ENCODE results near the gene FLT4. TPM values are rescaled to one million over a fixed set of nuclear protein-coding genes. Genes with fewer than 3 reads are reported as not detected.

Gene FLT4
- total RNA-seq, 1 donor from 2014 or later = 1.1 TPM

DNA sequence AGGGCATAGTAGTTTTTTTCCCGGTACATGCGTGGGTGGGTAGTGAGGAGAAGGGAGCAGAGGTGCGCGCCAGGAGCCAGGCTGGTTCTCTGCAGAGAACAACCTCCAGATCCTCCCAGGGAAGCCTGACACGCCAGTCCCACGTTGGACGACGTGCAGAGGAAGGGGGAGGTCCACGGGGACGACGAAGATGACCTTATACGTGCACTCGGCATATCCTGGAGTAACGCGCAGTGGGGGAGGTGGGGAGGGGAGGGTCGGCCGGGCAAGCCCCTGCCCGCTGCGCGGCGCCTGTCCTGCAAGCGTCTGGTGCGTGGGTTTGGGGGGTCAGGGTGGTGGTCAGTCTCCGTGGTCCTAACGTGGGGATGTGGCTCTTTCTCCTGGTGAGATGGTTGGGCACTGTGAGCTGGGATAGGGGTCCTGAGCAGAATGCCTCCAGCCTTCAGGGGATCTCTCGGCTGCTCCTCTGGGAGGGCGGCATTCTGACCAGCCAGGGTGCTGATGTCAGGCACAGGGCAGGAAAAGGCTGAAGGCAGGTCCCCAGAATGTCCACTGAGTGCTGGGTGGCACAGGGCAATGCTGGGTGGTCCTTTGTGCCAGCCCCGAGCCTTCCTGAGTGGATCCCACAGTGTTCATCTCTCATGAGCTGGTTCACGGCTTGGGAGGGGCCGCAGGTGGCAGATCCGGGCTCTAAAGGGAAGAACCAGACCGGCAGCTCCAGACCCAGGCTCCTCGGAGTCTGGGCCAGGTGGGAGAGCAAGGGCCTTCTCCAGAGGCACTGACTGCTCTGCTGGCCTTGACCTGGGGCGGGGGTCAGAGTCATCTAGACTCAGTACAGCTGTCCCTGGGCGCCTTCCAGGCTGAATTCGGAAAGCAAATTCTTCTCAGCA is 47.6 kb downstream of the FLT4 start:
- no peak overlapping the region for H3K4me3 Mint-ChIP-seq (ENCODE audit: low read depth)
- no peak for DNase-seq (ENCODE audit: low spot score)
- no peak overlapping the region for H3K27ac Mint-ChIP-seq
- intact Hi-C loops (cut with micrococcal nuclease) = loop anchor here (10.0 kb wide), 2 partner anchors 77 to 107 kb away; partner anchors contain the start of gene CNOT6
- no peaks in the 10 kb centered on the region for H3K27me3 Mint-ChIP-seq (ENCODE audit: low read depth)
- no peaks in the 10 kb centered on the region for H3K4me1 Mint-ChIP-seq (ENCODE audit: low read depth)
- no peaks in the 10 kb centered on the region for H3K9me3 Mint-ChIP-seq
- H3K36me3 Mint-ChIP-seq (ENCODE audit: low read depth) = no peaks in the 10 kb centered on the region

DNA sequence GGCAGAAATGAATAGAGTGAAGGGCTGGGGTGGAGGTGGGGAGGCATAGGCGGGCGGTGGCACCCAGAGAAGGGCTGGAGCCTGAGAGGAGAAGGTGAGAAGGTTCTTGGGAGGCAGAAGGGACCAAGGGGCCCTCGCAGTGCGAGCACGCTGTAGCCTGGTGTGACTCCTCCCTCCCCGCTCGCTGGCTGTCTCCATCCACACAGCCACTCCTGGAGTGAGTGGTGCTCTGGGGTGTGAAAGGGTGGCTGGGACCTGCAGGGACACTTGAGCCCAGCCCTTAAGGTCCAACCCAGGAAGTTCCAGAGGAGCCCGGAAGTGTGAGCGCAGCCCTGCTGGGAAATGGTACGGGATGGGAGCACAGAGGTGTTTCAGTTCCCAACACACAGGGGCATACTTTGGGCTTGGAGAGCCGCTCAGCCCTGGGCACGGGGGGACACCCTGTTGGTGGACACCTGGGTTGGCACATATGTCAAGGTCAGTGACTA is 48.8 kb downstream of the FLT4 start:
- Mint-ChIP-seq H3K4me1 (ENCODE audit: low read depth) (no peaks in the 10 kb centered on the region), H3K9me3 (no peaks in the 10 kb centered on the region), H3K27me3 (ENCODE audit: low read depth) (no peaks in the 10 kb centered on the region), H3K4me3 (ENCODE audit: low read depth) (no peak overlapping the region), H3K36me3 (ENCODE audit: low read depth) (no peaks in the 10 kb centered on the region), H3K27ac (no peak overlapping the region)
- intact Hi-C loops (cut with micrococcal nuclease) = loop anchor here (10.0 kb wide), 2 partner anchors 76 to 106 kb away; partner anchors contain the start of gene CNOT6
- DNase-seq (ENCODE audit: low spot score) = no peak

DNA sequence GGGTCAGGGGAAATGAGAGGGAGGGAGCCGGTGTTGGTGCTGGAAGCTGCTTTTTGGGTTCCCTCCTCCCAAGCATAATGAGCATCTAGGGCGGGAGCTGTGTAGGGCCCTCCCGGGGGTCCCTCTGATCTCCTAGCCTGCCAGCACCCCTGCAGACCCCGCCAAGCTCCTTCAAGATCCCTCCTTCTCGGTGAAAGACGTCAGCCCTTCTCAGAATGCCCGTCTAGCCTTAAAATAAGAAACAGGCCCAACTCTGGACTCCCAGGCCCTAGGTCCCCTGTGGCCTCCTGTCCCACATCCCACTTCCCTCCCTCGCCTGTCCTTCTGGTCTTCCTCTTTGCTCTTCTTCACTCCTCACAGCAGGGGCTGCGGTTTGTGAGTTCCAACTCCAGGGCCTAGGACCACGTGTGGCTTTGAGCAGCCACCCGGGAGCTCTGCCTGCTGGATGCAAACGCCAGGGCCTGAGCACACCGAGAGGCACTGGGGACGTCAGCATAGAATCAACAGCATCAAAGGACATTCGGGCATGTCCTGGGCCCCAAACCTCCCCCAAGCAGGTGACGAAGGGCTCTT is 49.3 kb downstream of the FLT4 start:
- no peaks in the 10 kb centered on the region for H3K27me3 Mint-ChIP-seq (ENCODE audit: low read depth)
- no peaks in the 10 kb centered on the region for H3K9me3 Mint-ChIP-seq
- no peaks in the 10 kb centered on the region for H3K36me3 Mint-ChIP-seq (ENCODE audit: low read depth)
- DNase-seq (ENCODE audit: low spot score) = no peak
- intact Hi-C loops (cut with micrococcal nuclease) = loop anchor here (10.0 kb wide), 2 partner anchors 75 to 105 kb away; partner anchors contain the start of gene CNOT6
- H3K4me3 Mint-ChIP-seq (ENCODE audit: low read depth) = no peak overlapping the region
- H3K27ac Mint-ChIP-seq = no peak overlapping the region
- H3K4me1 Mint-ChIP-seq (ENCODE audit: low read depth) = no peaks in the 10 kb centered on the region

DNA sequence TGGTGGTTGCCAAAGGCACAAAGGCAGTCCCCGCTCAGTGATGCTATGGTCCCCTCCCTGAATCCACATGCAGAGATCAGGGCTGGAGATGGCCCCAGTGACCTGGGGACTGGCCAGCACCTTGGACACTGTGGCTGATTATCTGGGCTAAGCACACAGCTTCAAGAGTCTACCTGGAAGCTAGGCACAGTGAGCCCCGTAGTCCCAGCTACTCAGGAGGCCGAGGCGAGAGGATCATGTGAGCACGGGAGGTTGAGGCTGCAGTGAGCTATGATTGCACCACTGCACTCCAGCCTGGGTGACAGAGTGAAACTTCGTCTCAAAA is 49.8 kb downstream of the FLT4 start:
- H3K9me3 Mint-ChIP-seq = no peaks in the 10 kb centered on the region
- intact Hi-C loops (cut with micrococcal nuclease) = no loop called here
- no peak overlapping the region for H3K27ac Mint-ChIP-seq
- H3K36me3 Mint-ChIP-seq (ENCODE audit: low read depth) = no peaks in the 10 kb centered on the region
- H3K4me3 Mint-ChIP-seq (ENCODE audit: low read depth) = no peak overlapping the region
- H3K27me3 Mint-ChIP-seq (ENCODE audit: low read depth) = no peaks in the 10 kb centered on the region
- no peaks in the 10 kb centered on the region for H3K4me1 Mint-ChIP-seq (ENCODE audit: low read depth)
- no peak for DNase-seq (ENCODE audit: low spot score)

DNA sequence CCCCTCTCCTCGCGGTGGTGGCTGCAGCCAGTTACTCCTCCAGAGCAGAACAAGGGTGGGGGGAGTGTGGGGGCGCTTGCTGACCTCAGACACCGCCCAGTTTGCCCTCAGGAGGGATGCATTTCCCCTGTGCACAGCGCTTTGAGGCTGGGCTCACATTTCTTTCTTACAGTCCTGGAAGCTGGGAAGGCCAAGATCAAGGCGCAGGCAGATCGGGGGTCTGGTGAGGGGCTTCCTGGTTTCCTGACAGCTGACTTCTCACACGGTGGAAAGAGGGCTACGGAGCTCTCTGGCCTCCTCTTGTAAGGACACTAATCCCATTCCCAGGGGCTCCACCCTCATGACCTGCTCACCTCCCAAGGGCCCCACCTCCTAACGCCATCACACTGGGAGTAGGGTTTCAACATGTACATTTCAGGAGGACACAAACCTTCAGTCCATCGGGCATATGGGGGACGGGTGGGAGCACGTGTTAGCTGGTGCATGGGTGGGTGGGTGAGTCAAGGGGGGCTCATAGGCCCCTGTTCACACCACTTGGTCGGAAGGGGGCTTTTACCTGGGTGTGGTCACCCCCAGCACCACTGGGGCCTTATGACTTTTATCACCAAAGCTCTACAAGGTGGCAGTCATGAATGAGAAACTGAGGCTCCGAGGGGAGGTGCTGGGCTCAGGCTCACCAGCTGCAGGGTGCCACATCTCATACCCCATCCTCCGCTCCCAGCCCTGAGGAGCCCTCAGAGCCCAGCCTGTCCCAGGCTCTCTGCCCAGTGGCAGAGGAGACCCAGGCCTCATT is 50.4 kb downstream of the FLT4 start:
- Mint-ChIP-seq H3K36me3 (ENCODE audit: low read depth) (no peaks in the 10 kb centered on the region), H3K27me3 (ENCODE audit: low read depth) (no peaks in the 10 kb centered on the region), H3K4me1 (ENCODE audit: low read depth) (no peaks in the 10 kb centered on the region), H3K4me3 (ENCODE audit: low read depth) (no peak overlapping the region), H3K9me3 (no peaks in the 10 kb centered on the region), H3K27ac (no peak overlapping the region)
- no peak for DNase-seq (ENCODE audit: low spot score)
- intact Hi-C loops (cut with micrococcal nuclease) = no loop called here

DNA sequence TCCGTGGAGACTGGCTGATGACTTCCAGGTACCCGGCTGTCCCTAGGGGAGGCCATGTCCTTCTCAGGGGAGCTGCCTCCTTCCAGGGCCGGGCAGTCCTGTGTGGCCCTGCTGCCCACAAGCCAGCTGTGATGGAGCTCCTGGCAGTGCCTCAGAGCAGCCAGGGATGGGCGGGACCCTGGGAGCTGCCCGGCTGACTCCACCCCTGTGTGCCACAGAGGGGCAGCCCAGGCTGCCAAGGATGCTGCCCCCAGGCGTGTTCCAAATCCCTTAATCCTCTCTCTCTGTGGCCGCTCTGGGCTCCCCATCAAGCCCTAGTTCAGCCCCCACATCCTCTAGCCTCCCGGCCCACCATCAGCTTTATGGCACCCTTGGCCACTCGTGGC is 51.1 kb downstream of the FLT4 start:
- Mint-ChIP-seq H3K27ac (no peak overlapping the region), H3K4me3 (ENCODE audit: low read depth) (no peak overlapping the region), H3K9me3 (no peaks in the 10 kb centered on the region), H3K4me1 (ENCODE audit: low read depth) (no peaks in the 10 kb centered on the region), H3K27me3 (ENCODE audit: low read depth) (peaks cover 4% of the 10 kb centered on the region), H3K36me3 (ENCODE audit: low read depth) (no peaks in the 10 kb centered on the region)
- DNase-seq (ENCODE audit: low spot score) = no peak
- intact Hi-C loops (cut with micrococcal nuclease) = no loop called here

DNA sequence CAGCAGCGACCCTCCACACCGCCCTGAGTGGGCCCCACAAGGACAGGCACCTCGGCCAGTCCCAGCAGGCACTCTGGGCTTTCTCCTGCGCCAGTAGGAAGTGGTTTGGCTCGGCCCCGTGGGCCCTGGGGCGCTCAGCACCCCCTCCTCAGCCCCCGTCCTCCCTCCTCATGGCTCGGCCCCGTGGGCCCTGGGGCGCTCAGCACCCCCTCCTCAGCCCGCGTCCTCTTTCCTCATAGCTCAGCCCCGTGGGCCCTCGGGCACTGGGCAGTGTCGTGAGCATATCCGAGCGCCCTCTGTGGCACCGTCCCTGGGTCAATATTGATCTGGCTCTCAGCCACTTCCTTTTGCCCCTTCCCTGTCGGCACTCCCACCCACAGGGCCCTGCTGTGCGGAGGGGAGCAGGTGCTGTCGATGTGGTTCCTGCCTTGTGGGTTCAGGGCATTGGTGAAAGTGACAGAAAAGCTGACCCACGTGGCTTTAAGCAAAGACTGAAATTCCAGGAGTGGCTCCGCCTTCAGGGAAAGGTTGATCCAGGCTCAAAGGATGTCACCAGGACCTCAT is 52.6 kb downstream of the FLT4 start:
- no peak for DNase-seq (ENCODE audit: low spot score)
- intact Hi-C loops (cut with micrococcal nuclease) = no loop called here
- Mint-ChIP-seq H3K4me1 (ENCODE audit: low read depth) (no peaks in the 10 kb centered on the region), H3K4me3 (ENCODE audit: low read depth) (no peak overlapping the region), H3K36me3 (ENCODE audit: low read depth) (no peaks in the 10 kb centered on the region), H3K9me3 (no peaks in the 10 kb centered on the region), H3K27ac (no peak overlapping the region), H3K27me3 (ENCODE audit: low read depth) (peaks cover 18% of the 10 kb centered on the region)

DNA sequence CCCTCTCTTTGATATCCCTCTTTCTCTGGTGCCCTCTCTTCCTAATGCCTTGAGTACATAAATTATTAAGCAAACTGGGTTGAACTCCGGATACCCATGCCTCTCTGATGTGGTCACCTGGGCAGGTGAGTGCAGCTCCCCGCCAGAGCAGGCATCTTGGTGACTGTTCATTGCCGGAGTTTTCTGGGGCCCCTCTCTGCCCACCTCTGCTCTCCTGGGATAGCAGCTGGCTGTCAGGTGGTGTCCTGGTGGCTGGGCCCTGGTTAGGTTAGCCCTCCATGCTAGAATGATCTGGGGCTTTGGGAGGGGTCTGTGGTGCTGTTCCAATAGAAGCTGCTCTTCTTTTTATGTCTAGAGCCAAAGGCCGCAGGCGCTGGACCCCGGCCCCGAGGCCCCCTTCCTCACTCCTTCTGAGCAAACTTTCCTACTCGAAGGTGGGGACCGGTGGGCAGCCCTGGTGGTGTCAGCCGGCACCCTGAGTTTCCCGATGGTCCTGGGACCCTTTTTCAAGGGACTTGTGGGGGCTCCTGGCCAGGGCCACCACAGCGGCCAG is 53.2 kb downstream of the FLT4 start:
- Mint-ChIP-seq H3K36me3 (ENCODE audit: low read depth) (no peaks in the 10 kb centered on the region), H3K9me3 (no peaks in the 10 kb centered on the region), H3K4me3 (ENCODE audit: low read depth) (no peak overlapping the region), H3K4me1 (ENCODE audit: low read depth) (no peaks in the 10 kb centered on the region), H3K27ac (no peak overlapping the region), H3K27me3 (ENCODE audit: low read depth) (peaks cover 18% of the 10 kb centered on the region)
- intact Hi-C loops (cut with micrococcal nuclease) = no loop called here
- DNase-seq (ENCODE audit: low spot score) = no peak

DNA sequence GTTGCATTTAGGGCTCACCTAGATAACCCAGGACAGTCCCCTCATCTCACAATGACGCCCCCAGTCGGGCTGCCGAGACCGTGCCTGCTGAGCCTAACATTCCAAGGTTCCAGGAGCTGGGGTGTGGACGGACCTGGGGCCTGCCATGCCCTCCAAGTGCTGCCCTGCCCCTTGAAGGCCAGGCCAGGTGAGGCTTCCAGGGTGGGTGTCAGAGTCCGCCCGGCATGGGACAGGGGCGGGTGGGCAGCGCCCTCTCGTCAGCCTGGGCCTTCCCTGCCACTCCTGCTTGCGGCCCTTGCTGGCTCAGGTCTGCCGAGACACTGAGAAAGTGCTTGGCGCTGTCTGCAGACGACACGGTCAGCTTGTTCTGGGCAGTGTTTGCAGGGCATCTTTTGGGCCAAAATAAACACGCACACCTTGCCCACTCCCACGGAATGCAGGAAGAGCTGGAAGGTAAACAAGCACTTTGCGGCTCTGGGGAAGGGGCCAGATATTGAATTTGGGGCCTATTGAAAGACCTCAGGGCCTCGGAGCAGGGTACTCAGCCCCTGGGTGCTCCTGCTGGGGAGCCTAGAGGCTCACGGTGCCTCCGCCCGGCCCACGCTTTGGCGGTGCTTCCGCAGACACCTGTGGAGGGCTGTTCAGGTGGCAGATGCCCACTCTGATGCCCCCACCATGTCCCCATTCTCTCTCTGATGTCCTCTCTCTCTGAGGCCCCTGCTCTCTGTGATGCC is 53.9 kb downstream of the FLT4 start:
- Mint-ChIP-seq H3K4me3 (ENCODE audit: low read depth) (no peak overlapping the region), H3K4me1 (ENCODE audit: low read depth) (no peaks in the 10 kb centered on the region), H3K27me3 (ENCODE audit: low read depth) (peaks cover 18% of the 10 kb centered on the region), H3K27ac (no peak overlapping the region), H3K36me3 (ENCODE audit: low read depth) (no peaks in the 10 kb centered on the region), H3K9me3 (no peaks in the 10 kb centered on the region)
- intact Hi-C loops (cut with micrococcal nuclease) = no loop called here
- DNase-seq (ENCODE audit: low spot score) = no peak

DNA sequence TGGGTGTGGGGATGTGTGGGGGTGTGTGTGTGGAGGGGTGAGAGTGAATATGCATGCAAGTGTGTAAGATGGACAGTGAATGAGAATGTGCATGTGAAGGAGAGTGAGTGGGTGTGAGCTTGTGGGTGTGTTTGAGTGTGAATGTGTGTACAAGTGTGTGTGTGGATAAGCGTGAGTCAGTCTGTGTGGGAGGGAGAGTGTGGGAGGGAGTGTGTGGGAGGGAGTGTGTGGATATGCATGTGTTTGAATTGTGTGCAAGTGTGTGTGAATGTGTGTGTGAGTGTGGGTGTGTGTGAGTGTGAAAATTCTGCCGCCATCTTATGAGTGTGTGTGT is 54.4 kb downstream of the FLT4 start:
- H3K36me3 Mint-ChIP-seq (ENCODE audit: low read depth) = no peaks in the 10 kb centered on the region
- H3K27ac Mint-ChIP-seq = no peak overlapping the region
- DNase-seq (ENCODE audit: low spot score) = no peak
- H3K4me1 Mint-ChIP-seq (ENCODE audit: low read depth) = no peaks in the 10 kb centered on the region
- intact Hi-C loops (cut with micrococcal nuclease) = no loop called here
- H3K27me3 Mint-ChIP-seq (ENCODE audit: low read depth) = peaks cover 18% of the 10 kb centered on the region
- H3K9me3 Mint-ChIP-seq = no peaks in the 10 kb centered on the region
- H3K4me3 Mint-ChIP-seq (ENCODE audit: low read depth) = no peak overlapping the region

DNA sequence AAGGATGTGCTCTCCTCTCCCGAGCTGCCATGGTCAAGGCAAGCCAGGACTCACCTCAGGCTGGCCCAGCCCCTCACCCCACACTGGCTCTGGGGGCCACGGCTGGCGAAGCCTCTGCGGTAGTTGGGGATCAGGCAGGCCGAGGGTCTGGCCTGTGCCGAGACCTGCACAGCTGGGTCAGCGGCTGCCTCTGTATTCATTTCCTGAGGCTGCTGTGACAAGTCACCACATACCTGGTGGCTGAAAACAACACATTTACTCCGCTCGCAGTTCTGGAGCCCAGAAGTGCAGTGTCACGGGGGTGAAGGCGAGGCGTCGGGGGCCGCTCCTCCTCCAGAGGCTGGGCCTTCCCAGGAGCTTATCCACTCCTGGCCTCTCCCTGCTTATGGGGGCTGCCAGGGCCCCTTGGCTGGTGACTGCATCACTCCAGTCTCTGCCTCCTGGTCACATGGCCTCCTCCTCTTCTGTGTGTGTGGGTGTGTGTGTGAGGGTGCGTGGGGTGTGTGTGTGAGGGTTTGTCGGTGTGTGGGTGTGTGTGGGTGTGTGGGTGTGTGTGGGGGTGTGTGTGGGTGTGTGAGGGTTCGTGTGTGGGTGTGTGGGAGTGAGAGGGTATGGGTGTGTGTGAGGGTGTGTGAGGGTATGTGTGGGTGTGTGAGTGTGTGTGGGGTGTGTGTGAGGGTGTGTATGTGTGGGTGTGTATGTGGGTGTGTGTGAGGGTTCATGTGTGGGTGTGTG is 54.9 kb downstream of the FLT4 start:
- H3K9me3 Mint-ChIP-seq = no peaks in the 10 kb centered on the region
- DNase-seq (ENCODE audit: low spot score) = no peak
- H3K36me3 Mint-ChIP-seq (ENCODE audit: low read depth) = no peaks in the 10 kb centered on the region
- intact Hi-C loops (cut with micrococcal nuclease) = no loop called here
- no peak overlapping the region for H3K27ac Mint-ChIP-seq
- peaks cover 24% of the 10 kb centered on the region for H3K27me3 Mint-ChIP-seq (ENCODE audit: low read depth)
- H3K4me1 Mint-ChIP-seq (ENCODE audit: low read depth) = no peaks in the 10 kb centered on the region
- H3K4me3 Mint-ChIP-seq (ENCODE audit: low read depth) = no peak overlapping the region

Measured in activated T-helper 2 cell treated with anti-CD3 and anti-CD28 coated beads, Interferon-gamma antibody, Interleukin-2, Interleukin-4, amounts not matched to agents 10 μg/mL and 5 μg/mL and 100 μg/mL, durations not matched to agents 14 hours and 24 hours and 36 hours (primary cell).